K562 treated with DMSO at 1 percent for 24 hours (cell line): ENCODE data around the gene ZFC3H1. TPM values are rescaled to one million over a fixed set of nuclear protein-coding genes. Genes with fewer than 3 reads are reported as not detected.

Experiments
- total RNA-seq: library from RNA; unstranded; fragments of 300-600 nt; gene quantifications from 2 replicates; pipeline ENCODE4 v1.2.3, GENCODE V29; 2022; ENCODE audit warnings: low read depth; ENCODE audit not compliant: insufficient read depth

ZFC3H1 gene, protein sequence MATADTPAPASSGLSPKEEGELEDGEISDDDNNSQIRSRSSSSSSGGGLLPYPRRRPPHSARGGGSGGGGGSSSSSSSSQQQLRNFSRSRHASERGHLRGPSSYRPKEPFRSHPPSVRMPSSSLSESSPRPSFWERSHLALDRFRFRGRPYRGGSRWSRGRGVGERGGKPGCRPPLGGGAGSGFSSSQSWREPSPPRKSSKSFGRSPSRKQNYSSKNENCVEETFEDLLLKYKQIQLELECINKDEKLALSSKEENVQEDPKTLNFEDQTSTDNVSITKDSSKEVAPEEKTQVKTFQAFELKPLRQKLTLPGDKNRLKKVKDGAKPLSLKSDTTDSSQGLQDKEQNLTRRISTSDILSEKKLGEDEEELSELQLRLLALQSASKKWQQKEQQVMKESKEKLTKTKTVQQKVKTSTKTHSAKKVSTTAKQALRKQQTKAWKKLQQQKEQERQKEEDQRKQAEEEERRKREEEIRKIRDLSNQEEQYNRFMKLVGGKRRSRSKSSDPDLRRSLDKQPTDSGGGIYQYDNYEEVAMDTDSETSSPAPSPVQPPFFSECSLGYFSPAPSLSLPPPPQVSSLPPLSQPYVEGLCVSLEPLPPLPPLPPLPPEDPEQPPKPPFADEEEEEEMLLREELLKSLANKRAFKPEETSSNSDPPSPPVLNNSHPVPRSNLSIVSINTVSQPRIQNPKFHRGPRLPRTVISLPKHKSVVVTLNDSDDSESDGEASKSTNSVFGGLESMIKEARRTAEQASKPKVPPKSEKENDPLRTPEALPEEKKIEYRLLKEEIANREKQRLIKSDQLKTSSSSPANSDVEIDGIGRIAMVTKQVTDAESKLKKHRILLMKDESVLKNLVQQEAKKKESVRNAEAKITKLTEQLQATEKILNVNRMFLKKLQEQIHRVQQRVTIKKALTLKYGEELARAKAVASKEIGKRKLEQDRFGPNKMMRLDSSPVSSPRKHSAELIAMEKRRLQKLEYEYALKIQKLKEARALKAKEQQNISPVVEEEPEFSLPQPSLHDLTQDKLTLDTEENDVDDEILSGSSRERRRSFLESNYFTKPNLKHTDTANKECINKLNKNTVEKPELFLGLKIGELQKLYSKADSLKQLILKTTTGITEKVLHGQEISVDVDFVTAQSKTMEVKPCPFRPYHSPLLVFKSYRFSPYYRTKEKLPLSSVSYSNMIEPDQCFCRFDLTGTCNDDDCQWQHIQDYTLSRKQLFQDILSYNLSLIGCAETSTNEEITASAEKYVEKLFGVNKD (N-terminal part only)
- total RNA-seq = 12.3 and 16.1 TPM in 2 replicates

DNA sequence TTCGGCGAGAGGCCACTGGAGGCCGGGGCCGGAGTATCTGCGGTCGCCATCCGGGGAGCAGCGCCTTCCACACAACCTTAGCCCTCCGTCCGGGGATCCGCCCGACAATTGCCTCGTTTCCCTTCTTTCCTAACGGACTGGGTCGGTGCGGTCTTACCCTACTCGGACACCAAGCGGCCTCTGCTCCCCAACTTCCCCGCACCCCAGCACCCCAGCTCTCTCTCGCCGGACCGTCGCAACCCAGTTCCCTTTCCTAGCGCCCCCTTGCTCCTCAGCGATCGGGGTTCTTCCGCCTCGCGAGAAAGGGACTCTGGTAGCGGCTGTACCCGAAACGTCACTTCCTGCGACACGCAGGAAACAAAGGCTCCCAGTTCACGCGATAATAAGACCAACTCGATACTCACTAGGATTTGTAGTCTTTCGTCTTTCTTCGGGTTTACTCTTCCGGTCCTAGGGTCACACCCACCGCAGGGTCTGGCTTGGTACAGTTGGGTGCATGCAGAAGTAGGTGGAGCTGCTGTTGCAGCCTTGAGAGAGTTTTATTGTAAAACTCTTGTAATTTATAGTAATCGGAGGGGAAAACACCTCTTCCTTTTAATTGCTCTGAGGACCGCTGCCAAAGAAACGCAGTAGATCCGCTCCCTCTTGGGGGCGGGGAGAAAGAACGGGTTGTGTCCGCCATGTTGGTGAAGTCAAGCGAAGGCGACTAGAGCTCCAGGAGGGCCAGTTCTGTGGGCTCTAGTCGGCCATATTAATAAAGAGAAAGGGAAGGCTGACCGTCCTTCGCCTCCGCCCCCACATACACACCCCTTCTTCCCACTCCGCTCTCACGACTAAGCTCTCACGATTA is at the start of gene ZFC3H1, which contains the start of gene THAP2:
Gene ZFC3H1, minus strand, starts transcription at position 288 of the 850 bp plus-strand sequence. Its CDS starts 238 bp downstream, at position 50.
Gene THAP2, plus strand, starts transcription at position 741 of the 850 bp plus-strand sequence. CDS start 209 bp downstream, outside the sequence.

DNA sequence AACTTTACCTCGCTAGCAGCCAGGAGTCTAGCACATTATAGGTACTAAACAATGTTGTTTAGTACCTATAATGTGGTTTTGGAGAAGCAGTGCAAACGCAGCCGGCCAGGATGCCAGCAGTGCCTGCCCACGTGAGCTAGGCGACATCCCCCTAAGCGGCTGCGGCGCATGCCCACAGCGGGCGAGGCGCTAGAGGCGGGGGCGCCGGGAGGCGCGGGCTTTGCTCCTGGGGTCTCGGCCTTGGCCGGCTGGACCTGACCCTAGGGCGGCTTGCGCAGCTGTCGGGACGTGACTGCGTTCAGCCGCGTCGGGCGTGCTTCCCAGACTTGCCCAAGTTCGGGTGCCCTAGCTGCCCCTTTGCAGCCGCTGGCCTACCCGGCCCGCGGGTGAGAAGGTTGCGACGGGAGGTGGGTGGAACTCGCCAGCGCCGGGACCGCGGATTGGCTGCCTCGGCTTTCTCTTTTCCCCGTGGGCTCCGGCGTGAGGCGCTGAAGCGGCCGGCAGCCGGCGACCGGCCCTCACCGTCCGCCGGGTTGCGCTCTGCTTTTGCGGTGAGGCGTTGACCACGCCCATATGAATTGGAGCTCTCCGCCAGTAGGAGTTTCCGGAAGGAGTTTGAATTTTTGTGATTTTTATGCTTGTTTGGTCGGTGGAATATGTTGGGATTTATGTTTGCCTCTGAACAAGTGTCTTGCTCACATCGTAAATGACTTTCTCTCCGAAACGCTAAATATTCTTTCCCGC is 22.4 kb upstream of the ZFC3H1 start, which contains the start of gene TMEM19:
Gene TMEM19, plus strand, starts transcription at position 169 of the 744 bp plus-strand sequence. CDS start 599 bp downstream, outside the sequence.

Other genes starting within 250 kb of the ZFC3H1 start
- gene LGR5, start 224.1 kb downstream of the ZFC3H1 start, total RNA-seq = not detected in 2 replicates
- 1.0 and 3.0 TPM in 2 replicates for gene THAP2, start 453 bp upstream of the ZFC3H1 start, total RNA-seq
- gene TMEM19, start 22.2 kb upstream of the ZFC3H1 start, total RNA-seq = 6.9 and 9.0 TPM in 2 replicates
- gene RAB21, start 91.0 kb upstream of the ZFC3H1 start, total RNA-seq = 10.8 and 17.7 TPM in 2 replicates
- gene TBC1D15, start 175.9 kb upstream of the ZFC3H1 start, total RNA-seq = 17.2 and 19.6 TPM in 2 replicates